Chondrocyte (in vitro differentiated cells): ENCODE data around the gene GFI1. TPM values are rescaled to one million over a fixed set of nuclear protein-coding genes. Genes with fewer than 3 reads are reported as not detected.
"Not testable (repeated sequence)": the region's sequence is repeated elsewhere in the genome, so short reads cannot be mapped to it uniquely, and the experiment has no call there.

Experiments
- DNase-seq: peaks from one replicate; pipeline ENCODE4 v3.0.0; 2021; ENCODE audit warnings: mixed read lengths, low spot score
- H3K27ac Mint-ChIP-seq: one replicate; pipeline ENCODE4 v1.8.0; 2021; ENCODE audit warnings: mild to moderate bottlenecking, moderate library complexity, mixed read lengths; ENCODE audit not compliant: unreplicated experiment
- H3K27me3 Mint-ChIP-seq: 2 replicates; pipeline ENCODE4 v1.8.0; 2021; ENCODE audit warnings: low read depth, mixed read lengths
- H3K36me3 Mint-ChIP-seq: 2 replicates; pipeline ENCODE4 v1.8.0; 2021; ENCODE audit warnings: low read depth, mixed read lengths
- H3K4me1 Mint-ChIP-seq: 2 replicates; pipeline ENCODE4 v1.8.0; 2021; ENCODE audit warnings: low read depth, mild to moderate bottlenecking, mixed read lengths
- H3K4me3 Mint-ChIP-seq: one replicate; pipeline ENCODE4 v1.8.0; 2021; ENCODE audit warnings: mild to moderate bottlenecking, moderate library complexity, mixed read lengths; ENCODE audit not compliant: unreplicated experiment
- H3K9me3 Mint-ChIP-seq: 2 replicates; pipeline ENCODE4 v1.8.0; 2021; ENCODE audit warnings: low read depth, mixed read lengths
- CTCF ChIP-seq: fragments of 200-600 bp; sonication (generic); IDR thresholded peaks from 2 replicates; pipeline ENCODE4 v1.5.0; 2021; ENCODE audit warnings: antibody characterized with exemption, mild to moderate bottlenecking, moderate library complexity
- long read RNA-seq: library from polyadenylated mRNA; stranded (forward); transcript quantifications from one replicate; pipeline ENCODE4 v2.0.0, GENCODE V29; 2021
- total RNA-seq: library from RNA; stranded (reverse); gene quantifications from 3 replicates; pipeline ENCODE4 v1.2.1, GENCODE V29; 2021

GFI1 gene
- 0.15 TPM in 1 of 3 replicates, not detected in the others for total RNA-seq
- long read RNA-seq, result 0 reads

- Mint-ChIP-seq H3K4me3 (peak within 1 kb of the TSS; percentile 74), H3K4me1 (peaks cover 36% of the 10 kb centered on the region), H3K36me3 (peaks cover 5% of the 10 kb centered on the region), H3K9me3 (no peaks in the 10 kb centered on the region), H3K27ac (no peak within 1 kb of the TSS), H3K27me3 (peaks cover 61% of the 10 kb centered on the region)
- no peak for DNase-seq
- peak; percentile 8 for TF ChIP-seq CTCF
Measured at GRCh38 chr1:92486251-92487077, at the start of gene GFI1. TSS of gene GFI1 (minus strand) at chr1:92486925. CDS start at chr1:92483487, 3,438 bp downstream.

- peaks cover 10% of the 10 kb centered on the region for H3K9me3 Mint-ChIP-seq
- H3K36me3 Mint-ChIP-seq, H3K27me3 Mint-ChIP-seq, H3K27ac Mint-ChIP-seq, H3K4me3 Mint-ChIP-seq, H3K4me1 Mint-ChIP-seq, DNase-seq: not testable (repeated sequence)
Measured at GRCh38 chr1:92532371-92532770, 45.6 kb upstream of the GFI1 start.

- H3K36me3 Mint-ChIP-seq, H3K27me3 Mint-ChIP-seq, H3K4me1 Mint-ChIP-seq, H3K4me3 Mint-ChIP-seq, H3K27ac Mint-ChIP-seq, DNase-seq: not testable (repeated sequence)
- peaks cover 10% of the 10 kb centered on the region for H3K9me3 Mint-ChIP-seq
Measured at GRCh38 chr1:92531939-92532338, 45.2 kb upstream of the GFI1 start.

- DNase-seq, result no peak
- no peak overlapping the region for H3K4me3 Mint-ChIP-seq
- H3K27me3 Mint-ChIP-seq, result no peaks in the 10 kb centered on the region
- H3K9me3 Mint-ChIP-seq, result no peaks in the 10 kb centered on the region
- no peak for TF ChIP-seq CTCF
- H3K27ac Mint-ChIP-seq, result no peak overlapping the region
- H3K4me1 Mint-ChIP-seq, result no peaks in the 10 kb centered on the region
- peaks cover 2% of the 10 kb centered on the region for H3K36me3 Mint-ChIP-seq
Measured at GRCh38 chr1:92527670-92528069, 40.9 kb upstream of the GFI1 start.

GRCh38 chr1:92524944-92525590, 38.3 kb upstream of the GFI1 start:
- not testable (repeated sequence) for H3K27me3 Mint-ChIP-seq, H3K36me3 Mint-ChIP-seq, DNase-seq, H3K4me3 Mint-ChIP-seq, H3K4me1 Mint-ChIP-seq, H3K9me3 Mint-ChIP-seq, H3K27ac Mint-ChIP-seq

- H3K27me3 Mint-ChIP-seq, result no peaks in the 10 kb centered on the region
- peaks cover 4% of the 10 kb centered on the region for H3K36me3 Mint-ChIP-seq
Measured at GRCh38 chr1:92519043-92519442, 32.3 kb upstream of the GFI1 start.

More at GRCh38 chr1:92519043-92519442, 32.3 kb upstream of the GFI1 start:
- H3K4me1 Mint-ChIP-seq, result no peaks in the 10 kb centered on the region
- no peak for TF ChIP-seq CTCF
- no peaks in the 10 kb centered on the region for H3K9me3 Mint-ChIP-seq
- no peak for DNase-seq
- H3K27ac Mint-ChIP-seq, result no peak overlapping the region
- H3K4me3 Mint-ChIP-seq, result no peak overlapping the region
